ENCODE data around the gene SRPK1.

The SRPK1 gene

DNA sequence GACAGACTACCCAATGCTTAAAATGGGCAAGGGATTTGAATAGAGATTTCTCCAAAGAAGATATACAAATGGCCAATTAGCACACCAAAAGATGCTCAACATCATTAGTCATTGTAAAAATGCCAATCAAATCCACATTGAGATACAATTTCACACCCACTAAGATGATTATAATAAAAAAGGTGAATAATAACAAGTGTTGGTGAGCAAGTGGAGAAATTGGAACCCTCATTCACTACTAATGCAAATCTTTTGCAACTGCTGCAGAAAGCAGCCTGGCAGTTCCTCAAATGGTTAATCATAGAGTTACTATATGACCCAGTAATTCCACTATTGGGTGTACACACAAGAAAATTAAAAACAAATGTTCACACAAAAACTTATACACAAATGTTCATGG, 103.4 kb downstream of the SRPK1 start:
- ATAC-seq (no peak), DNase-seq (no peak)

DNA sequence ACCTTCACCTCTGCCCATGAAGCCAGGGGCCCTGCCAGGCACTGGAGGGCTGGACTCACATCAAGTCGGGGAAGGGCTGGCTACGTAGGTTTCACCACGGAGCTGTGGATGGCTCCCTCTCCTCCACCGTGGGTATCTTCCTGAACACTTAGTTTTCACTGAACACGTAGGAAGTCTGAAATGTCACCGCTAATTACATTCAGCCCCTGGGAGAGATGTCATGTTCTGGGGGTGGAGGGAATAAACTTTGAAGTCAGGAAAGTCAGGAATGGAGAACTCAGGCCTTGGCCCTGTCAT, 109.3 kb downstream of the SRPK1 start:
- DNase-seq: no peak
- ATAC-seq: no peak

DNA sequence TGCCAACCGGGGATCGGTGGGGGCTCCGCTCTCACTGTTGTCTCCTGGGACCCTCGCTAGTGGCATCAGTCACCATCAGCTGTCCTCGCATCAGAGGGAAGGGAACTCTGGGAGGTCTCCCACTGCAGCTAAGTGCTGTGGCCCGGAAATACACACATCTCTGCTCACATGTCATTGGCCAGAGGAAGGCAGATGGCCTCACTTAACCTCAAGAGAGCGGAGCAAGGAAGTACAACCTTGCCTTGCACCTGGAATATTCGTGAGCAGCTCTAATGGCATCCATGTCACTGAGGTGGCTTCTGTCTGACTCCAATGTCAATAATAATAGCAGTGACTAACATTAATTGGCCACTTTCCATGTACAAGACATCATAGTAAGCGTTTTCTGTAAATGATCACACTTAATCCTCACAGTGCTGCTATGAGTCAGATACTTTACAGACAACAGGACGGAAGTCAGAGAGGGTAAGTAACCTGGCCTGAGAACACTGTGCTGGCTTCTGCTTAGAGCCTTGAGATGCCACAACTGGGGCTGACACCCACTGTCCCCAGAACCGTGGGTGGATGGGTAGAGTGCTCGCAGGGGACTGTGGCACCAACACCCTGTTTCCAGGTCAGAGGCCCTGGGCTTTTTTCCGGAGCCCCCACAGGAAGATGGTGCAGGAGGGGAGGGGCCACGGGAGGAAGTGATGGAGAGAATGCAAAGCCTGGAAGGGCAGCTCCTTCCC, 109.8 kb downstream of the SRPK1 start:
- ATAC-seq (no peak), DNase-seq (no peak)

DNA sequence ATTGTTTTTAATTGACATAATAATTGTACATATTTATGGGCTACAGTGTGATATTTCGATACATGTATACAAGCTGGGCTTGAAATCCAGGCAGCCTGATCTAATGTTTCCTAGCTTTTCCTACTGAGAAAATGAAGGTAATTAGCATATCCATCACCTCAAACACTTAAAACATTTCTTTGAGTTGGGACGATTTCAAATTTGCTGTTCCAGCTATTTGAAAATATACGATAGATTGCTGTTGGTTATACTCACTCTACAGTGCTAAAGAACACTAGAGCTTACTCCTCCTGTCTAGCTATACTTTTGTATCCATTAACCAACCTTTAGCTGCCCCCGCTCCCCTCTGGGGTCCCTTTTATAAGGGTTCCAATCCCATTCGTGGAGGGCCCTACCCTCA, 111.1 kb downstream of the SRPK1 start:
- ATAC-seq (no peak), DNase-seq (no peak)

DNA sequence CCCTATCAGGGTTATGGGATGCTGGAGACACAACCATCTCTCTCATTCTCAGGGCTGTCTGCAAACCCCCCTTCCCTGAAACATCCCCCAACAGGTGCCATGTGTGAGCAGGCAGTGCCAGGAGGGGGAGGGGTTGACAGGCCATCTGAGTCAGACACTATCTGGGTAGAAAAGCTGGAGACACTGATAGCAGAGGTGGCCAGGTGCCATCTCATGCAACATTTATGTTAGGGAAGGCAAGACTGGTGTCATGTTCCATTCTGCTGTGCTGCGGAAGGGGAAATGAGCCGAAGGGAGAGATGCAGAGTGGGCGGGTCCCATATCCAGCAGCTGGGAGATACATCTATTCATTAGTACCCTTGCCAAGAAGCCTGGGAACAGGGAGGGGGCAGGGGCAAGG, 112.2 kb downstream of the SRPK1 start:
- ATAC-seq: no peak
- no peak for DNase-seq

DNA sequence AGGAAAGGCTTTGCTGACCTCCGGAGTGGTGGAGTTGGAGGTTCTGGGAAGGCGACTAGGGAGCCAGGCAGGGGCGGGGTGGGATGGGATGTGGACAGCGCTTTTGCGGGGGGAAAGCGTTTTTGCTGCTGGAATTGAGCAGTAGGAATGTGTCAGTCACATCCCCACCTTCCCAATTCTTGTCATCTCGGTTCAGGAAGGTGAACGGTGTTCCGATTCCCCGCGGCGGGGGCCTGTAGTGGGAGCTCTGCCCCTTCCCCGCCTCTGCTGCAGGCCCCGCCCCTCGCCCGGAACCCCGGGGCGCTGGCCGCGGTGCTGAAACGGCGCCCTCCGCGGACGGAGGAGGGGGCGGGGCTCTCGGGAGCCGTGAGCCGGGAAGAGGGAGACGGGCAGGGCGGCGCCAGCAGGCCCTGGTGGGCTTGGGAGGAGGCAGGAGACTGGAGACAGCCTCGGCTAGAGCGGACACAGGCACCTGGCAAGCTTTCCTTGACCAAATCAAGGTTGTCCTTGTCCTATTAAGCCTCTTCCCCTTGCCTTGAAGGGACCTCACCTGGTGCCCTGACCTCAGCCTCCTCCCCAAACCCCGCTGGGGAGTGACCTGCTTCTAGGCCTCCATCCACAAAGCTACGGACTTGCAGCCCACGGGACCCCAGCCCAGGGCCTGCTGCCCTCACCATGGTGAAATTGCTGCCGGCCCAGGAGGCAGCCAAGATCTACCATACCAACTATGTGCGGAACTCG, 115.7 kb downstream of the SRPK1 start, which contains the start of gene LHFPL5:
LHFPL5 (plus strand) TSS at position 357 of the 741 bp plus-strand sequence; CDS start at position 676, 319 bp downstream.
- peak; percentile 46 for ATAC-seq
- peak; percentile 71 for DNase-seq

DNA sequence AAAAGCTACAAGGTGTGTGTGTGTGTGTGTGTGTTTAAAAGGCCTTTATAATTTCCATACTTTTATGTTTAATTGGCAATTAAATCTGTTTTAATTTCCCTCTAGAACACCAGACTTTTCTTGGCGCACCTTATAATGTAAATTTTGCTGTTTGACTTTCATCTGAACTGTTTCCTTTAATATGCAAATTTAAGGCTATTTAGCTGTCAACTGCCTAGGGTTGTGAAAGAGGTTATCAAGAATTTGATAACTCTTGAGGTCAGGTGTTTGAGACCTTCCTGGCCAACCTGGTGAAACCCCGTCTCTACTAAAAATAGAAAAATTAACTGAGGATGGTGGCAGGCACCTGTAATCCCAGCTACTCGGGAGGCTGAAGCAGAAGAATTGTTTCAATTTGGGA, 119.8 kb downstream of the SRPK1 start:
- DNase-seq (no peak), ATAC-seq (no peak)

DNA sequence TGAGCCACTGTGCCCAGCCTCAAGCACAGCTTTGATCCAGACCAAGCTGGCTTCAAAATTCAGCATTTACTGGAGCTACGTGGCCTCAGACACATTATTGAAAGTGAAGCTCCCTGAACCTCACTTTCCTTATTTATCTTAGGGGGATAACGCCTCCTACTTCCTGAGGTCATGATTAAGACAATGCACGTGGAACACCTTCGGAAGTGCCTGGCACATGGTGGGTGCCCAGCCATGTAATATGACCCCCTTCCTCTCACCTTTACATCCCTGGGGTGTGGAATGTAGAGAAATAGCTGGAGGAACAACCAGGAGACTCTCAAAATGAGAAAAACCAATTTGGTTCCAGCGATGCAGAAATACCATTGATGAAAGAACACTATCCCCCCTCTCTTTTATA, 122.2 kb downstream of the SRPK1 start:
- no peak for DNase-seq
- no peak for ATAC-seq

DNA sequence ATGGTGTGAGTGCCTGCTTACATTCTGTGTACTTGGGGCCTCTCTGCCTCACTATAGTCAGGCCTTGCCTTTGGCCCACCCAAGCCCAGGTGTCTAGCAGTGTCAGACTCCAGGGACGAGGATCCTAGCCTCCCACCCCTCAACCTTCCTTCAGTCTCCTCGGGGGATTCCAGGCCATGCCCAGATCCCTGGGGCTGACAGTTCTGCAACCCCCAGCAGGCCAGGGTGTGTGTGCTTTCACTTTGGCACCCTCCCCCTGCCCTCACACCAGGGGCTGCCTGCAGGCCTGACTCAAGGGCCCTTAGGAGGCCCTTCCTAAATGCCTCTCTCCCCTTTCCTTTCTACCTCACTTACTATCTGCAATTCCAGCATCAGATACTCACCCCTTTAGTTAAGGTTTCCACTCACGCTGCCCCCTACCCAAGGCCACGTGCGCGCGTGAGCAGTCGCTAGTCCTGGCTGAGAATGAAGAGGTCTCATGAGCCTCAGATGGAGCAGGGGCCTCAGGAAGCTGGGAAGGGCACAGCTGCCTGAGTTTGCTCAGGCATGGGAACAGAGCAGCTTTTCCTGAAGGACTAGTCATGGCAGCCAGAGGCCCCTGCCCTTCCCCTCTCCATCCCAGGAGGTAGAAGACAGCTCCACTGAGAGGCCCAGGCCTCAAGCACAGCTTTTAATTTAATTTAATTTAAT, 122.9 kb downstream of the SRPK1 start:
- DNase-seq (no peak), ATAC-seq (no peak)

DNA sequence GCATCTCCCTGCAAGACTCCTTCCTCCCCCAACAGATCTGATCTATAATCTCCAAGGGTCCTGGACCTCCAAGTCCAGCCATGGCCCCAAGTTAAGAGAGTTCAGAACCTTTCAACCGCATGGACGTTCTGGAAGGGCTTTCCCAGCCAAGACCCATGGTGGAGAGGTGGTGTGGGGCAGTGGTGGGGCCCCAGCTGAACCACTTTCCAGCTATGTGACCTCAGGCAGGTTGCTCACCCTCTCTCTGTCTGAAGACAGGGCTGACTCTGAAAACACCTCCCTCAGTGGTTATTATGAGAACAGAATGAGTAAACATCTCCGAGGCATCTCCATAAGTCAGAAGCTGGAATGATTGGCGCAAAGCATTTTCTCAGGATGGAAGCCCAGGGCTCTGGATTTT, 124.7 kb downstream of the SRPK1 start:
- no peak for ATAC-seq

DNA sequence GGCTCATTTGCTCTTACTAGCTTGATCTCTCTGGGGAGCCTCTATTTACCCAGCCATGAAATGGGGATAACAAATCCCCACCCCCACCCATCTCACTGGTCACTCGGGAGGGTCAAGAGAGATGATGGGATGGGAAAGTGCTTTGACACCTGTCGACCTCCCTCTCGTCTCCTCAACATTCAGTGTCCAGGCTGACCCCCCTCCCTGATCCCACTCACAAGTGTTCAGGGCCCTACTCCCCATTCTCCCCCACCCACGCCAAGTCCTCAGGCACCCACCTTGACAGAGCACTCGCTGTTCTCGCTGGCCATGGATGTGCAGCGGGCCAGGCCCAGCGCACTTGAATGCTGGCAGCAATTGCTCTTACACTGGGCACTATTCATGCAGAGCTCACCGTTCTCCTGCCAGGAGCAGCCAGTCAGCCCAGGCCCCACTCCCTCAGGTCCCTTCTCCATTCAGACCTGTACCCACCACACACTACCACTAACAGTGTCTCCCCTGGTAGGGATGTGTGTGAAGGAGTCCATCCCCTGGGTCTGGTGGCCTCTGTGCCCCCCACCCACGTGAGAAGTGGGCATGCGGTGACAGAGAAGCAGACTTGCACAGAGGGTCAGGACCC, 125.3 kb downstream of the SRPK1 start:
- ATAC-seq: no peak
- no peak for DNase-seq

More for the DNA sequence above, 124.7 kb downstream of the SRPK1 start:
- DNase-seq: no peak

DNA sequence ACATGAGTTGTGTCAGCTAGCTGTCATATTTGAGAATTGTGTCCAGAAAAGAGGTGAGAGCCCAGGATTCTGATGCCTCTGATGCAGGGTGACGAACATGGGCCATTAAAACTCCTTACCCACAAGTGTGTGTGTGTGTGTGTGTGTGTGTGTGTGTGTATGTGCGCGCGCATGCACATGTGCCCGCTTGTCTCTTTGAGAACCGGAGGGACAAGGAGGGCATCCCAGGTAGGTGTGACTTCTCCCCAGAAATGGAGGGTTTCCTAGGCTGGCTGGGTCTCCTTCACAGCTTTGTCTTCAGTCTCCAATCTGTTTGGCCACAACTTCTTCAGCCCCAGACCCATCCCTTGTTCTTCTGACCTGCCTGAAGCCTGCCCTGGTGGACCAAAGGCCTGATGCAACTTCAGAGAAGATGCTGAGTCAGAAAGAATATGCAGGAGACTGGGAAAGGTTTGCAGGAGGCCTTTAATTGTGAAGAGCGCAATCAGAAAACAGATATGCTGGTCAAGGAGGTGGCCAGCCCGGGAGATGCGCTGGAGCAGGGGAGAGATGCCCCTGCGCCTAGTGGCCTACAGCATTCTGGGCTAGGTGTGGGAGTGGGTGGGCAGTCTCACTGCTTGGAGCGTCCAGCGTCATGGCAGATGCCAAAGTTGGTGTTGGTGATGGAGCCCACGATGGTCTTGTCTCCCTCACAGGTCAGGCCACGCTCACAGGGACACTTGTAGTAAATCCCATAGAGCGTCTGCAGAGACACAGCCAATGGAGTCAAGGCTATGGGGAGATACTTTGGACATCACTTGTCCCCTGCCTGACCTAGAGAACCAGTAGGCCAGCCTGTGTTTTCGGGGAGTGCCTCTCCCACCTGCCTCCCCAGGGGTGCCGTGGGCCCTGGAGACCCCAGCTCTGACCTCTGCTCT, 126.1 kb downstream of the SRPK1 start:
- no peak for DNase-seq
- no peak for ATAC-seq

DNA sequence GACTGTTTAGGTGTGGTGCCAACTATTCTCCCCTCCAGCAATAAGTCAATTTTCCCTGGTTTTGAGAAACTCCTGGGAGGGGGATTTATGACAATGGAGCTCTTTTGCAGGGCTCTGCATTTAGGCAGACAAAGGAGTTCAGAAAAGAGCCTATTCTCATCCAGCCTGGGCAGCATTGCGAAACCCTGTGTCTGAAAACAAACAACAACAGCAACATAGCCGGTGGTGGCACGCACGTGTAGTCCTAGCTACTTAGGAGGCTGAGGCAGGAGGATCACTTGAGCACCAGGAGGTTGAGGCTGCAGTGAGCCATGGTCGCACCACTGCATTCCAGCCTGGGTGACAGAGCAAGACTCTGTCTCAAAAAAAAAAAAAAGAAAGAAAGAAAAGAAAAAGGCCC, 130.2 kb downstream of the SRPK1 start:
- DNase-seq (no peak), ATAC-seq (no peak)

DNA sequence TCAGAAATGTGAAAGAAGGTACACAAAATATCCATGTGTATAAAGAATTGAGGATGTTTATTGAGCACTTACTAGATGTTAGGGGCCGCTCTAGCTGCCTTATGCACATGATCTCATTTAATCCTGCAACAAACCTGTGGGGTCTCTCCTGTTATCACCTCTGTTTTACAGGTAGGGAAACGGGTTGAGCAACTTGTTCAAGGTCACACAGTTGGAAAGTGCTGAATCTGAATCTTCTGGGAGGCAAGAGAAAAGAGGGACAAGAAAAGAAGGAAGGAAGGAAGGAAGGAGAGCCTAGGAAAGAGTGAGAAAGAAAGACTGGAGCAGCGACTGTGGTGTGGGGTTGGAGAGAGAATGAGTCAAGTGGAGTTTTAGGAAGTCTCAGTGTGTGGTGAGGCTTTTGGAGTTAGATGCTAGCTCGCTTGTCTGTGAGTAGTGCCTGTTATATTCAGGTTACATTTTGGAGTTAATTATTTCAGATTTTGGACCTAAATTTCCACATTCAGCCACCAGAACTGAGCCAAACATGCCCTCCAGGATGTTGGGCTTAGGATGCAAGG, 132.4 kb downstream of the SRPK1 start:
- DNase-seq (no peak), ATAC-seq (no peak)

DNA sequence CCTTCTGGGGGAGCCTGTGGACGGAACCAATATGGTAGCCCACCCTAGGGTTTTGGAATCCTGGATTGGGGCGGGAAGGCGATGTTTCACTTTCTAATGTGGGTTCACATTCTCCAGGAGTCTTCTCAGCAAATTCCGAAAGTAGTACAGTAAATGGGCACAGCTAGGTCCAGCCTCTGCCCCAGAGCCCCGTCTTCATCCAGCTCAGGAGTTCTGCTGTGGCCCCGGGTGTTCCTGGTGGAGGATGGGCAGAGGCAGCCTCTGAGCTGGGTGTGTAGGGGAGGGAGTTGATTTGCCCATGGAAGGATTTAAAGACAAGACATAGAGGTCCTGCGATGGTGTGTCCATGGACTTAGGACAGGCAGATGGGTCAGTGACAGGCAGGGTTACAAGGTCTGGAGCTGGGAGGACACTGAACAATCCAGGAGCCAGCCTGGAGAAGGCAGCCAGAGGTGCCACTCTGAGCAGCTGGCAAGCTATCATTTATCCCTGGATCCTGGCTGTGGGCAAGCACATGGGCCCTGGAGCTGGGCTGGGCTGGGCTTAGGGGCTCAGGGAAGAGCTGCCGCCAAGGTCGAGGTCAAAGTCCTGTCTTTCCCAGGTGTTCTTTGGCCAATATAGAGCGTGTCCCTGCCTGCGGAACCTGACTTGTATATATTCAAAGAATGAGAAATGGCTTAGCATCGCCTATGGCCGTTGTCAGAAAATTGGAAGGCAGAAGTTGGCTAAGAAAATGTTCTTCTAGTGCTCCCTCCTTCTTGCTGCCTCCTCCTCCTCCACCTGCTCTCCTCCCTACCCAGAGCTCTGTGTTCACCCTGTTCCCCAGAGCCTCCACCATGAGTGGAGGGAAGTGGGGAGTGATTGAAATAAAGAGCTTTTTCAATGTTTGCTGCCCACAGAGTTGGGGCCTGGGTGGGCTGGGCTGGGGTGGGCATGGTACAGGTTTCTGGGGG, 133.4 kb downstream of the SRPK1 start:
- no peak for DNase-seq
- peak; percentile 14 for ATAC-seq

DNA sequence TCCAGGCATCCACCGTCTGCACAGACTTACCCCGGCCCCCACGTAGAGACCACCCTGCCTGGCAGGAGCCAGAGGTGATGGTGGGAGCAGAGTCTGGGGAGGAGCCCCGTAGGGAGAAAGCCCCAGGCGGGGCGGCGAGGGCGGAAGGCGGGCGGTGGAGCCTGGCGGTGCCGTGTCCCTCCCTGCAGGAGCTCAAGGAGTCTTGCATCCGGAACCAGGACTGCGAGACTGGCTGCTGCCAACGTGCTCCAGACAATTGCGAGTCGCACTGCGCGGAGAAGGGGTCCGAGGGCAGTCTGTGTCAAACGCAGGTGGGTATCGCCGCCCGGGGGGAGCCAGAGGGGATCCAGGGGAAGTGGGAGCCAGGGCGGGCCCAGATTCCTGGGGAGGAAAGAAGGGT, 134.1 kb downstream of the SRPK1 start:
- DNase-seq: no peak
- ATAC-seq: no peak

DNA sequence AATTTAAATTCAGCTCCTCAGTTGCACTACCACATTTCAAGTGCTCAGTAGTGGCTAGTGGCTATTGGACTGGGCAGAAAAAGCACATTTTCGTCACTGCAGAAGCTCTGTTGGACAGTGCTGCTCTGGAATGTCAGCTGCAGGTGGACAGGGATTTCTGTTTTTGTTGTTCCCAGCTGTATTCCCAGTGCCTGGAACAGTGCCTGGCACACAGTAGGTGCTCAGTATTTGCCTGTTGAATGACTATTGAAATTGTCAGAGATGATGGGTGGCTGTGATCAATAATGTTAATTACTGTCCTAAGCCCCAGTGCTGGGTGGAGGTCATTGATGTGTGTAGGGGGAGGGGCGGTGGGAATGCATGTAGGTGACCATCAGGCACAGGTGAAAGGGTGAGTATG, 134.6 kb downstream of the SRPK1 start:
- ATAC-seq (no peak), DNase-seq (no peak)

DNA sequence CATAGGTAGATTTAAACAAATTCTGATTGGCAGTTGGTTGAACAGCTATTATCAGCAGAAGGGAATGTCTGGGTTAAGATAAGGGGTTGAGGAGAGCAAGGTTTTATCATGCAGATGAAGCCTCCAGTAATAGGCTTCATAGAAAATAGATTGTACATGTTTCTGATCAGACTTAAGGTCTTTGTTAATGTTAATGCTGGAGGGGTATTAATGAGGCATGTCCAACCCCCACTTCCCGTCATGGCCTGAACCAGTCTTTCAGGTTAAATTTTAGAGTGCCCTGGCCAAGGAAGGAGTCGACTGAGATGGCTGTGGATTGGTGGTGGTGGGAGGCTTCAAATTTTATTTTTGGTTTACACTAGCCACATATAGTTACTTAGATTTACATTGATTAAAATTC, 136.7 kb downstream of the SRPK1 start:
- ATAC-seq (no peak), DNase-seq (no peak)
